Endothelial cell of umbilical vein (primary cell): ENCODE data around the gene ADAMTS6. TPM values are rescaled to one million over a fixed set of nuclear protein-coding genes. Genes with fewer than 3 reads are reported as not detected.

Experiments used
- BruUV-seq: library from RNA; stranded (reverse); fragments of 400-500 nt; replicated peaks from 2 replicates; lab custom pipeline; 2021; lab: Mats Ljungman, UMichigan
- CTCF ChIA-PET: fragments of 300-600, 350-600 bp; sonication (Branson Sonifier 250); formaldehyde crosslinking; loops from one replicate; lab custom pipeline; 2021; ENCODE audit warnings: antibody characterized with exemption, inconsistent platforms; lab: Charles Lee
- POLR2A ChIA-PET: fragments of 300-600, 350-600 bp; sonication (Branson Sonifier 250); formaldehyde crosslinking; loops from one replicate; lab custom pipeline; 2021; ENCODE audit warnings: antibody characterized with exemption, inconsistent platforms; lab: Charles Lee
- DNase-seq: peaks from one replicate; pipeline ENCODE4 v3.0.0-alpha.2; 2011; ENCODE audit warnings: low read depth, low spot score
- FAIRE-seq: peaks from 2 replicates; lab custom pipeline; 2011; peaks lifted over from hg19 to GRCh38; lab: Jason Lieb, UNC
- H2AFZ ChIP-seq: 2 replicates; pipeline ENCODE4 v1.6.0; 2012; ENCODE audit warnings: low read depth, low read length, control low read depth, inconsistent platforms
- H3K27ac ChIP-seq: 2 replicates; pipeline ENCODE4 v1.5.1; 2011; ENCODE audit warnings: low read depth, mild to moderate bottlenecking, control low read depth, low read length, moderate library complexity; ENCODE audit not compliant: insufficient read depth
- H3K27me3 ChIP-seq, 2 experiments: 2 replicates each; pipeline versions ENCODE4 v1.6.0 to v1.6.1; 2011; ENCODE audit warnings: low read length in 2 of 2, mixed read lengths in 1 of 2; ENCODE audit not compliant: control insufficient read depth in 2 of 2, insufficient read depth in 2 of 2
- H3K36me3 ChIP-seq, 2 experiments: 2 replicates in 1 of 2; 3 replicates in 1 of 2; pipeline ENCODE4 v1.5.1; 2011; ENCODE audit warnings: low read length in 2 of 2, mild to moderate bottlenecking in 1 of 2, moderate library complexity in 1 of 2; ENCODE audit not compliant: control insufficient read depth in 2 of 2, insufficient read depth in 2 of 2; ENCODE audit errors: extremely low read depth in 1 of 2
- H3K4me1 ChIP-seq: 3 replicates; pipeline ENCODE4 v1.5.1; 2011; ENCODE audit warnings: mild to moderate bottlenecking, low read length; ENCODE audit not compliant: control insufficient read depth, insufficient read depth; ENCODE audit errors: extremely low read depth
- H3K4me2 ChIP-seq: 2 replicates; pipeline ENCODE4 v1.6.1; 2011; ENCODE audit warnings: low read length, control low read depth, mixed read lengths; ENCODE audit not compliant: insufficient read depth
- H3K4me3 ChIP-seq, 3 experiments: fragments of 200-600 bp in 1 of 3; sonication (generic), shearing (Covaris generic) in 1 of 3; replicated peaks in 1 of 3; 2 replicates each; pipeline ENCODE4 v1.5.1; 2011 to 2016; ENCODE audit warnings: control low read depth in 3 of 3, low read length in 3 of 3, mild to moderate bottlenecking in 2 of 3, inconsistent platforms in 1 of 3, low read depth in 1 of 3, moderate library complexity in 1 of 3; ENCODE audit not compliant: insufficient read depth in 1 of 3
- H3K79me2 ChIP-seq: 2 replicates; pipeline ENCODE4 v1.6.0; 2012; ENCODE audit warnings: low read length, inconsistent platforms; ENCODE audit not compliant: control insufficient read depth, insufficient read depth
- H3K9ac ChIP-seq: replicated peaks from 2 replicates; pipeline ENCODE3; 2011; ENCODE audit warnings: low read length, control low read depth; ENCODE audit not compliant: insufficient read depth; ENCODE audit errors: extremely low read depth
- H3K9me1 ChIP-seq: replicated peaks from 3 replicates; pipeline ENCODE4 v1.6.0; 2011; ENCODE audit warnings: mild to moderate bottlenecking, low read length; ENCODE audit not compliant: control insufficient read depth, insufficient read depth; ENCODE audit errors: extremely low read depth
- H3K9me3 ChIP-seq: replicated peaks from 2 replicates; pipeline ENCODE4 v1.5.1; 2012; ENCODE audit warnings: low read length, inconsistent platforms; ENCODE audit not compliant: control insufficient read depth, insufficient read depth
- H4K20me1 ChIP-seq: replicated peaks from 2 replicates; pipeline ENCODE3; 2011; ENCODE audit warnings: mild to moderate bottlenecking, low read length; ENCODE audit not compliant: control insufficient read depth, insufficient read depth; ENCODE audit errors: extremely low read depth
- CTCF ChIP-seq, 2 donors: IDR thresholded peaks; 1 replicate in 1 of 2; 2 replicates in 1 of 2; pipeline ENCODE4 v1.5.1; 2011; ENCODE audit warnings: low read length in 2 of 2, mild to moderate bottlenecking in 2 of 2, moderate library complexity in 2 of 2, control low read depth in 1 of 2, inconsistent platforms in 1 of 2, low read depth in 1 of 2; ENCODE audit not compliant: insufficient read depth in 1 of 2; ENCODE audit errors: extremely low read depth in 1 of 2
- EZH2 ChIP-seq: IDR thresholded peaks from 2 replicates; pipeline ENCODE4 v1.6.1; 2012; ENCODE audit warnings: borderline replicate concordance, low read depth, mild to moderate bottlenecking, moderate library complexity, low read length, inconsistent platforms; ENCODE audit not compliant: severe bottlenecking
- FOS ChIP-seq: IDR thresholded peaks from 2 replicates; pipeline ENCODE4 v1.6.1; 2011; ENCODE audit warnings: mild to moderate bottlenecking, low read length, moderate library complexity, borderline replicate concordance; ENCODE audit not compliant: insufficient read depth
- GATA2 ChIP-seq: IDR thresholded peaks from 2 replicates; pipeline ENCODE4 v1.7.0; 2011; ENCODE audit warnings: low read depth, mild to moderate bottlenecking, moderate library complexity, mixed read lengths, low read length; ENCODE audit not compliant: insufficient read length, insufficient read depth
- JUN ChIP-seq: IDR thresholded peaks from 2 replicates; pipeline ENCODE4 v1.6.1; 2011; ENCODE audit warnings: borderline replicate concordance, low read depth; ENCODE audit not compliant: insufficient read length, insufficient read depth
- MYC ChIP-seq: IDR thresholded peaks from one replicate; pipeline ENCODE4 v1.6.1; 2011; ENCODE audit warnings: mild to moderate bottlenecking, low read depth, low read length
- dilution Hi-C: fragments of 300-500 bp; cut with MboI; formaldehyde crosslinking; loops from one replicate; pipeline ENCODE4 v1.15.0; 2019; ENCODE audit warnings: low sequenced_read_pairs; ENCODE audit not compliant: extremely low pct_ligation_motif_present
- intact Hi-C: fragments of 100-400 bp; cut with micrococcal nuclease; formaldehyde crosslinking; loops from one replicate; pipeline ENCODE4 v1.10.0; 2022
- polyA plus RNA-seq, 4 experiments: library from polyadenylated mRNA; depleted of rRNA in 3 of 4; stranded (reverse) in 3 of 4; unstranded in 1 of 4; fragments of >200 nt; gene quantifications; 2 replicates each; pipeline versions ENCODE4 v1.2.1 to v1.2.3, GENCODE V29; 2011 to 2012; ENCODE audit warnings: missing spikeins in 1 of 4
- total RNA-seq: library from RNA; stranded (reverse); gene quantifications from 2 replicates; pipeline ENCODE4 v1.2.3, GENCODE V29; 2021
- TF ChIP-seq, protein P1 (sequence below): IDR thresholded peaks from 2 replicates; pipeline ENCODE4 v1.6.1; 2011; ENCODE audit not compliant: insufficient read depth, insufficient read length

Gene ADAMTS6
- total and polyA plus RNA-seq, 2 donors (not counting 3 experiments of a cell fraction or from before 2014, with no cell fraction given): 20.4 to 43.4 TPM

- peak overlapping the region; percentile 79 for H3K4me2 ChIP-seq
- H2AFZ ChIP-seq: no peak overlapping the region
- ChIA-PET POLR2A (no interaction called here), CTCF (interaction anchor here (1.1 to 2.8 kb wide), 6 partner anchors 11 to 450 kb away, joined by 3 to 15 read pairs (median 11); no protein-coding TSS in a partner anchor)
- H3K9me1 ChIP-seq: no peaks in the 10 kb centered on the region
- H3K9ac ChIP-seq: no peak overlapping the region
- TF ChIP-seq JUN (no peak), GATA2 (peak; percentile 34), MYC (no peak), FOS (peak; percentile 38), EZH2 (no peak), CTCF (IDR thresholded peaks at IDR 0.05; ENCODE audit: extremely low read depth in 1 of 2, insufficient read depth in 1 of 2, low read depth in 1 of 2, low read length in 2 of 2) (no peak)
- TF ChIP-seq, protein P1, sequence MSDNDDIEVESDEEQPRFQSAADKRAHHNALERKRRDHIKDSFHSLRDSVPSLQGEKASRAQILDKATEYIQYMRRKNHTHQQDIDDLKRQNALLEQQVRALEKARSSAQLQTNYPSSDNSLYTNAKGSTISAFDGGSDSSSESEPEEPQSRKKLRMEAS: no peak
- FAIRE-seq: no peak
- peak; percentile 39 for DNase-seq
- no peaks in the 10 kb centered on the region for H3K9me3 ChIP-seq
- dilution Hi-C loops (no loop called here), intact Hi-C loops (loop anchor here (5.0 kb wide), 1 partner anchor 64 kb away; no protein-coding TSS in a partner anchor)
- peak overlapping the region; percentile 62 for H3K27ac ChIP-seq
- no peaks in the 10 kb centered on the region for H3K27me3 ChIP-seq
- H3K4me1 ChIP-seq: peaks cover 28% of the 10 kb centered on the region
- no TSS peak for BruUV-seq
- H3K4me3 ChIP-seq: no peak overlapping the region
- no peaks in the 10 kb centered on the region for H3K79me2 ChIP-seq
- no peaks in the 10 kb centered on the region for H4K20me1 ChIP-seq
- H3K36me3 ChIP-seq: peaks cover 0 to 8% of the 10 kb centered on the region in 2 experiments
Observed at GRCh38 chr5:65261499-65261898, 220.2 kb downstream of the ADAMTS6 start.
